Measurements from ENCODE around the gene CLSTN2. TPM values are rescaled to one million over a fixed set of nuclear protein-coding genes. Genes with fewer than 3 reads are reported as not detected.

Gene CLSTN2
- total RNA-seq, 1 experiment from 2014 or later = 0.02 TPM

DNA sequence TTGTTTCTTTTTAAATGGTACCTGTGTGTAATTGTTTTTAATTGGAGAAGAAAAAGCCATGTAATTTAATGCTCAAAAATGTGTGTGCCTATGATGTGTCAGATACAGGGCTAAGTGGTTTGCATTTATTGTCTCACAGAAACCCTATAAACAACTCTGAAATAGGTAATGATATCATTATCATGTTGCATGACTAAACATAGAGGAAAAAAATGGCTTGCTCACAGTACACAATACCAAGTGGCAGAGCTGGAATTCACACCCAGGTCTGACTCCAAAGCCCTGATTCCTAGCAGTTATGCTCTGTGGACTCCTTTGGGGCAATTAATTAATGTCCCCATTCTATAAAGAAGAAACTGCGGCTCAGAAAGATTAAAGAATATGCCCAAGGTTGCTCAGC is 505.5 kb downstream of the CLSTN2 start:
- H3K4me3 ChIP-seq (replicated peaks in 1 of 2; ENCODE audit: low read depth in 1 of 2, low read length in 2 of 2) = no peak overlapping the region
- H3K79me2 ChIP-seq (ENCODE audit: insufficient read depth, low read length) = no peaks in the 10 kb centered on the region
- no peaks in the 10 kb centered on the region for H3K36me3 ChIP-seq (ENCODE audit: control insufficient read depth in 1 of 2, insufficient read depth in 2 of 2, low read length in 2 of 2)
- ChIA-PET CTCF (no interaction called here), POLR2A (no interaction called here), RAD21 (ENCODE audit: low non-redundant PET in 1 of 2, low total read pairs in 2 of 2, uncharacterized antibody in 2 of 2, unreplicated experiment in 2 of 2) (no interaction called here)
- no peak overlapping the region for H3K9ac ChIP-seq (ENCODE audit: low read length)
- H3K27me3 ChIP-seq (ENCODE audit: insufficient read depth, low read length) = peaks cover 53% of the 10 kb centered on the region; the same call in 1 of the 2 replicates
- no peak overlapping the region for H3K4me2 ChIP-seq (ENCODE audit: low read length)
- H3K27ac ChIP-seq (ENCODE audit: low read depth, low read length) = no peak overlapping the region
- no peak for TF ChIP-seq SRF (IDR thresholded peaks at IDR 0.05; ENCODE audit: low read depth)
- intact Hi-C loops (cut with micrococcal nuclease) = no loop called here
- no peaks in the 10 kb centered on the region for H3K9me2 ChIP-seq (ENCODE audit: insufficient read depth)
- H4K20me1 ChIP-seq (ENCODE audit: insufficient read depth) = no peaks in the 10 kb centered on the region
- H2AFZ ChIP-seq (ENCODE audit: low read depth, low read length, poor library complexity, severe bottlenecking) = no peak overlapping the region
- BruUV-seq (replicated peaks) = no TSS peak
- DNase-seq (ENCODE audit: low read depth, low spot score) (no peak), ATAC-seq (no peak)
- no peaks in the 10 kb centered on the region for H3K4me1 ChIP-seq (ENCODE audit: control insufficient read depth in 1 of 2, insufficient read depth in 2 of 2, low read length in 2 of 2)
- H3K9me3 ChIP-seq (ENCODE audit: control insufficient read depth in 1 of 2, insufficient read depth in 1 of 2, low read depth in 1 of 2, low read length in 2 of 2) = no peaks in the 10 kb centered on the region

DNA sequence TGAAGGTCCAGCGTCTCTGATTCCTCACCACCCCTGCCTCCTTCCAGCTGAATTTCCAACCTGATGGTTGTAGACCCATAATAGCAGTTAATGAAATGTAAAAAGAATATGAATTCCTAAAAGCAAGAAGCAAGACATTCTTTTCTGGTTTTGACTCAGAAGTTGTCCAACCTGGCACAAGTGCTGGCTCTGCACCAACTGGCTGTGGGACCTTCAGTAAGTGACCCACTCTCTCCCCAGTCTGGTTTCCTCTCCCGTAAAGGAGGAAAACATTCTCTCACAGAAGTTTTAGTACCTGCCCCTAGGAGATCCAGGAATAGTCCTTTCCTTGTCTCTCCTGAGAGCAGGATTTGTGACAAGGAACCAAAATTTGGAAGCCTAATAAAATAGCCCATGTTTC is 506.0 kb downstream of the CLSTN2 start:
- no peak overlapping the region for H3K4me3 ChIP-seq (replicated peaks in 1 of 2; ENCODE audit: low read depth in 1 of 2, low read length in 2 of 2)
- H3K79me2 ChIP-seq (ENCODE audit: insufficient read depth, low read length) = no peaks in the 10 kb centered on the region
- H3K4me1 ChIP-seq (ENCODE audit: control insufficient read depth in 1 of 2, insufficient read depth in 2 of 2, low read length in 2 of 2) = no peaks in the 10 kb centered on the region
- ATAC-seq (no peak), DNase-seq (ENCODE audit: low read depth, low spot score) (no peak)
- no peaks in the 10 kb centered on the region for H3K9me2 ChIP-seq (ENCODE audit: insufficient read depth)
- no peak overlapping the region for H2AFZ ChIP-seq (ENCODE audit: low read depth, low read length, poor library complexity, severe bottlenecking)
- H3K9me3 ChIP-seq (ENCODE audit: control insufficient read depth in 1 of 2, insufficient read depth in 1 of 2, low read depth in 1 of 2, low read length in 2 of 2) = no peaks in the 10 kb centered on the region
- no peak overlapping the region for H3K9ac ChIP-seq (ENCODE audit: low read length)
- no peak overlapping the region for H3K4me2 ChIP-seq (ENCODE audit: low read length)
- H4K20me1 ChIP-seq (ENCODE audit: insufficient read depth) = no peaks in the 10 kb centered on the region
- ChIA-PET CTCF (no interaction called here), RAD21 (ENCODE audit: low non-redundant PET in 1 of 2, low total read pairs in 2 of 2, uncharacterized antibody in 2 of 2, unreplicated experiment in 2 of 2) (no interaction called here), POLR2A (no interaction called here)
- no TSS peak for BruUV-seq (replicated peaks)
- intact Hi-C loops (cut with micrococcal nuclease) = no loop called here
- TF ChIP-seq ZFX (IDR thresholded peaks at IDR 0.05) (no peak), TCF7L2 (IDR thresholded peaks at IDR 0.05; ENCODE audit: borderline replicate concordance, extremely low read depth, insufficient read depth, insufficient read length) (no peak), JUND (IDR thresholded peaks at IDR 0.05) (no peak), ELF1 (IDR thresholded peaks at IDR 0.05; ENCODE audit: borderline replicate concordance, low read depth) (no peak), FOSL1 (IDR thresholded peaks at IDR 0.05; ENCODE audit: low read depth) (no peak), SP1 (IDR thresholded peaks at IDR 0.05; ENCODE audit: low read depth) (no peak), SRF (IDR thresholded peaks at IDR 0.05; ENCODE audit: low read depth) (no peak)
- TF ChIP-seq, protein P1, sequence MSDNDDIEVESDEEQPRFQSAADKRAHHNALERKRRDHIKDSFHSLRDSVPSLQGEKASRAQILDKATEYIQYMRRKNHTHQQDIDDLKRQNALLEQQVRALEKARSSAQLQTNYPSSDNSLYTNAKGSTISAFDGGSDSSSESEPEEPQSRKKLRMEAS (IDR thresholded peaks at IDR 0.05) = no peak
- TF ChIP-seq, protein P2, sequence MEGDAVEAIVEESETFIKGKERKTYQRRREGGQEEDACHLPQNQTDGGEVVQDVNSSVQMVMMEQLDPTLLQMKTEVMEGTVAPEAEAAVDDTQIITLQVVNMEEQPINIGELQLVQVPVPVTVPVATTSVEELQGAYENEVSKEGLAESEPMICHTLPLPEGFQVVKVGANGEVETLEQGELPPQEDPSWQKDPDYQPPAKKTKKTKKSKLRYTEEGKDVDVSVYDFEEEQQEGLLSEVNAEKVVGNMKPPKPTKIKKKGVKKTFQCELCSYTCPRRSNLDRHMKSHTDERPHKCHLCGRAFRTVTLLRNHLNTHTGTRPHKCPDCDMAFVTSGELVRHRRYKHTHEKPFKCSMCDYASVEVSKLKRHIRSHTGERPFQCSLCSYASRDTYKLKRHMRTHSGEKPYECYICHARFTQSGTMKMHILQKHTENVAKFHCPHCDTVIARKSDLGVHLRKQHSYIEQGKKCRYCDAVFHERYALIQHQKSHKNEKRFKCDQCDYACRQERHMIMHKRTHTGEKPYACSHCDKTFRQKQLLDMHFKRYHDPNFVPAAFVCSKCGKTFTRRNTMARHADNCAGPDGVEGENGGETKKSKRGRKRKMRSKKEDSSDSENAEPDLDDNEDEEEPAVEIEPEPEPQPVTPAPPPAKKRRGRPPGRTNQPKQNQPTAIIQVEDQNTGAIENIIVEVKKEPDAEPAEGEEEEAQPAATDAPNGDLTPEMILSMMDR (IDR thresholded peaks at IDR 0.05 in 2 of 3, conservative IDR thresholded peaks at IDR 0.05 in 1 of 3; ENCODE audit: borderline replicate concordance in 1 of 3, insufficient read depth in 1 of 3, low read depth in 2 of 3, low read length in 2 of 3) = no peak
- H3K27ac ChIP-seq (ENCODE audit: low read depth, low read length) = no peak overlapping the region
- peaks cover 53% of the 10 kb centered on the region for H3K27me3 ChIP-seq (ENCODE audit: insufficient read depth, low read length)
- H3K36me3 ChIP-seq (ENCODE audit: control insufficient read depth in 1 of 2, insufficient read depth in 2 of 2, low read length in 2 of 2) = no peaks in the 10 kb centered on the region

Data from HCT116 (cell line).